Kidney (tissue), 22 donors: ENCODE data around the gene CCDC34. TPM values are rescaled to one million over a fixed set of nuclear protein-coding genes. Genes with fewer than 3 reads are reported as not detected.

ENCODE experiments used
- DNase-seq, 5 donors: peaks; one replicate each; pipeline ENCODE4 v3.0.0-alpha.2; 2013 to 2020
- FAIRE-seq: peaks from 2 replicates; lab custom pipeline; 2012; peaks lifted over from hg19 to GRCh38; lab: Jason Lieb, UNC
- H3K27ac ChIP-seq, 2 donors: one replicate each; pipeline ENCODE4 v1.7.0; 2013; ENCODE audit warnings: low read depth in 2 of 2, low read length in 2 of 2, inconsistent platforms in 1 of 2
- H3K27me3 ChIP-seq: one replicate; pipeline ENCODE4 v1.7.1; 2013; ENCODE audit warnings: low read length, inconsistent platforms; ENCODE audit not compliant: control insufficient read depth, insufficient read depth
- H3K36me3 ChIP-seq, 3 donors: one replicate each; pipeline versions ENCODE4 v1.7.0 to v1.7.1; 2013; ENCODE audit warnings: low read length in 3 of 3, control low read depth in 1 of 3, inconsistent platforms in 1 of 3; ENCODE audit not compliant: insufficient read depth in 3 of 3, control insufficient read depth in 2 of 3
- H3K4me1 ChIP-seq, 3 donors: one replicate each; pipeline versions ENCODE4 v1.7.0 to v1.7.1; 2013; ENCODE audit warnings: low read length in 3 of 3, inconsistent platforms in 1 of 3, low read depth in 1 of 3; ENCODE audit not compliant: control insufficient read depth in 2 of 3, insufficient read depth in 2 of 3
- H3K4me3 ChIP-seq, 3 donors: one replicate each; pipeline versions ENCODE4 v1.7.0 to v1.8.1; 2013; ENCODE audit warnings: low read length in 3 of 3, control low read depth in 1 of 3, inconsistent platforms in 1 of 3
- H3K9ac ChIP-seq, 3 donors: one replicate each; pipeline versions ENCODE4 v1.7.0 to v1.7.1; 2013; ENCODE audit warnings: low read length in 3 of 3, control low read depth in 1 of 3, inconsistent platforms in 1 of 3
- H3K9me3 ChIP-seq, 3 donors: one replicate each; pipeline versions ENCODE4 v1.7.0 to v1.7.1; 2013; ENCODE audit warnings: low read length in 3 of 3, control low read depth in 1 of 3, inconsistent platforms in 1 of 3; ENCODE audit not compliant: control insufficient read depth in 2 of 3, insufficient read depth in 1 of 3
- CTCF ChIP-seq: IDR thresholded peaks from 3 replicates; pipeline ENCODE4 v1.5.1; 2012; ENCODE audit warnings: mild to moderate bottlenecking, moderate library complexity, borderline replicate concordance; ENCODE audit not compliant: insufficient read depth; ENCODE audit errors: extremely low read depth
- intact Hi-C: fragments of 100-400 bp; cut with DNase I; formaldehyde crosslinking; loops from one replicate; pipeline ENCODE4 v1.11.1; 2022
- long read RNA-seq, 10 donors: library from polyadenylated mRNA in 1 of 10; unstranded in 1 of 10; transcript quantifications; one replicate each; pipeline ENCODE4 v2.0.0 and lab custom pipeline, GENCODE V29; 2021 to 2026
- polyA plus RNA-seq: library from polyadenylated mRNA; stranded (reverse); fragments of 350-450 nt; fragmentation: Illumina TruSeq; extraction: RNeasy Lipid Tissue Mini Kit (QIAGEN cat#74804); gene quantifications from one replicate; pipeline ENCODE4 v1.2.3, GENCODE V29; 2014; ENCODE audit warnings: low read depth, low replicate concordance; ENCODE audit not compliant: insufficient read depth
- total RNA-seq: library from RNA; stranded (reverse); fragmentation: NEBNext Ultra II Directional; extraction: Animal tissue kit (Norgen Biotek cat#: 25700); gene quantifications from one replicate; pipeline ENCODE4 v1.2.1, GENCODE V29; 2021
- donor health status: control.
- donor health status: control.
- donor health status: control.
- donor health status: control.
- donor health status: control.
- donor health status: DM: yes; HTN: yes; CAD: no.
- donor health status: Normal renal cell carcinoma (clear cell type).

Gene CCDC34
- total RNA-seq (5.4 TPM), polyA plus RNA-seq (6.0 TPM)
- long read RNA-seq, donor 1, transcript CCDC34-201 (3 exons, 2,109 nt) = major isoform, 14 of 14 reads
- long read RNA-seq, donor 1, partial matches to known transcripts = 0 of 14 reads
- long read RNA-seq, donor 1, other reads (novel, unspliced or antisense) = 0 of 14 reads
- long read RNA-seq, donor 2, transcript CCDC34-201 (3 exons, 2,109 nt) = major isoform, 9 of 19 reads
- long read RNA-seq, donor 2, partial matches to known transcripts = 7 of 19 reads
- long read RNA-seq, donor 2, other reads (novel, unspliced or antisense) = 0 of 19 reads
- long read RNA-seq, donor 3, transcript CCDC34-201 (3 exons, 2,109 nt) = major isoform, 10 of 20 reads
- long read RNA-seq, donor 3, partial matches to known transcripts = 6 of 20 reads
- long read RNA-seq, donor 3, other reads (novel, unspliced or antisense) = 0 of 20 reads
- long read RNA-seq, donor 4, transcript CCDC34-202 (6 exons, 2,103 nt) = major isoform, 8 of 18 reads
- long read RNA-seq, donor 4, transcript CCDC34-201 (3 exons, 2,109 nt) = minor isoform, 5 of 18 reads
- long read RNA-seq, donor 4, partial matches to known transcripts = 5 of 18 reads
- long read RNA-seq, donor 4, other reads (novel, unspliced or antisense) = 0 of 18 reads
- long read RNA-seq, donor 5 = 0 reads
- long read RNA-seq, donor 6, transcript CCDC34-201 (3 exons, 2,109 nt) = major isoform, 9 of 11 reads
- long read RNA-seq, donor 6, partial matches to known transcripts = 0 of 11 reads
- long read RNA-seq, donor 6, other reads (novel, unspliced or antisense) = 0 of 11 reads
- long read RNA-seq, donor 7, transcript CCDC34-201 (3 exons, 2,109 nt) = major isoform, 5 of 8 reads
- long read RNA-seq, donor 7, partial matches to known transcripts = 2 of 8 reads
- long read RNA-seq, donor 7, other reads (novel, unspliced or antisense) = 0 of 8 reads
- long read RNA-seq, donor 8, transcript CCDC34-201 (3 exons, 2,109 nt) = major isoform, 15 of 15 reads
- long read RNA-seq, donor 8, partial matches to known transcripts = 0 of 15 reads
- long read RNA-seq, donor 8, other reads (novel, unspliced or antisense) = 0 of 15 reads
- long read RNA-seq, donor 9, transcript CCDC34-201 (3 exons, 2,109 nt) = major isoform, 5 of 10 reads
- long read RNA-seq, donor 9, transcript CCDC34-202 (6 exons, 2,103 nt) = major isoform, 5 of 10 reads
- long read RNA-seq, donor 9, partial matches to known transcripts = 0 of 10 reads
- long read RNA-seq, donor 9, other reads (novel, unspliced or antisense) = 0 of 10 reads
- long read RNA-seq, donor 10, transcript CCDC34-201 (3 exons, 2,109 nt) = major isoform, 12 of 19 reads
- long read RNA-seq, donor 10, partial matches to known transcripts = 5 of 19 reads
- long read RNA-seq, donor 10, other reads (novel, unspliced or antisense) = 0 of 19 reads

DNA sequence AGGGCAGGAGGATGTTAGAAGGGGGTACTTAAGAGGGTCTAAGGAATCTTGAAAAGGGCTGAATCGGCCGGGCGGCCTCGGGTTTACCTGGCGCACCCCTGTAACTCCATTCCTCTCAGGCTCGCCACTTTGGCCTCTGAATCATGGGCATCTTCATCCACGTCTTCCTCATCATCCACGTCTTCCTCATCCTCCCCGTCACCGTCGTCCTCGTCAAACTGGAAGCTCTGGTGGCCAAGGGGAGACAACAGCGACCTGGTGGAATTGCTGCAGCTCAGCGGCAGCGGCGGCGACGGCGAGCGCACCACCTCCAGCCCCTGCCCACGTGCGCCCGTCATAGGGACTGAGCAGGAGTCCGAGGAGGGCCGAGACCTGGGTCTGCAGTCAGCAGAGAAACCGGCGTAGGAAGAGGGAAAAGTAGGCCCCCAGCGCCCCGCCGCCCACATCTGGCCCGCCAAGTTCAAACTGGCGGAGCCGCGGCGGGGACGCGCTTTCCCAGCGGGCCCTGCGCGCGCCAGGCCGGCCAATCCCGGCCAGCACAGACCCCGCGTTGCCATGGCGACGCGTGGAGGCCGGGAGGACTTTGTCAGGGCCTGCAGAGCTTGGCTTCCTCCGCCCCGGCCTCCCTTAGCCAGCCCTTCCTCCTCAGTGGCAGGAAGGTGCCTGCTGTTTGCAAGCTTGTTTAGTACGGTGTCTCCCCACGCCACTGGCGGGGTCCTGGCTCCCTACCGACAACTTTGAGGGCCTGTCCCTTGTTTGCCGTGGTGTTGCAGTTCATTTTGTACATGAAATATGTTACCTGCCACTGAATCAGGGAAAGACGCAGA, at the start of gene CCDC34:
CCDC34 (minus strand) TSS at position 467 of the 827 bp plus-strand sequence; CDS start at position 446, 21 bp downstream.
- Histone ChIP-seq H3K9me3 (no peaks in the 10 kb centered on the region), H3K4me3 (peak within 1 kb of the TSS; percentile 77 to 93 (median 85)), H3K27ac (peak within 1 kb of the TSS in 1 of 2 donors; percentile 44), H3K36me3 (peaks cover 0 to 6% (median 0%) of the 10 kb centered on the region in 3 donors), H3K4me1 (peaks cover 4 to 14% (median 13%) of the 10 kb centered on the region in 3 donors), H3K9ac (peak within 1 kb of the TSS; percentile 55 to 87 (median 83)), H3K27me3 (no peaks in the 10 kb centered on the region)
- DNase-seq (peak; percentile 94 to 99 (median 97)), FAIRE-seq (no peak)
- intact Hi-C loops = no loop called here
- TF ChIP-seq CTCF = no peak

DNA sequence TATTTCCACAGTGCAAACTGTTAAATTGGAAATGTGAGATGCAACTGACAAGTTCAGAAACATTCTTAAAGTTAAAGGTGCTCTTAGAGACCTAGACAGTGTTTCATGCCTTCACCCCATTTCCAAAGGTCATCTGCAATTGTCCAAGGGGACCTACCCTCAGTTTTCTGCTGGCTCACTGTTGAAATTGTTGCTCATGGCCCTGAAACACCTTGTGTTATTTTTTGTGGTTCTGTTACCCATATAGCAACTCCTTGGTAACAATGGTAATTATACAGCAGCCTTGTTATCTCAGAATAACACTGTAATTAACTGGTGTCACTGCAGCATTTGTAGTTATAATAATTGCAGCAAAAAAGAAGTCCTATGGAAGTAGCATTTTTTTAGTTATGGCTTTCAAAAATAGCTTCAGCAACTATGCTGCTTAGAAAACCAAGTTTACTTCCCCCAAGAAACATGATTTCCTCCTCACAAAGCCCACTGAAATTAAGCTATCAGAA, 49.2 kb upstream of the CCDC34 start:
- Histone ChIP-seq H3K27me3 (no peaks in the 10 kb centered on the region), H3K9me3 (no peaks in the 10 kb centered on the region), H3K4me1 (peaks cover 0 to 3% (median 3%) of the 10 kb centered on the region in 3 donors), H3K27ac (no peak overlapping the region), H3K4me3 (no peak overlapping the region), H3K36me3 (no peaks in the 10 kb centered on the region), H3K9ac (no peak overlapping the region)
- intact Hi-C loops = no loop called here
- DNase-seq = no peak
- TF ChIP-seq CTCF = no peak
- no peak for FAIRE-seq

DNA sequence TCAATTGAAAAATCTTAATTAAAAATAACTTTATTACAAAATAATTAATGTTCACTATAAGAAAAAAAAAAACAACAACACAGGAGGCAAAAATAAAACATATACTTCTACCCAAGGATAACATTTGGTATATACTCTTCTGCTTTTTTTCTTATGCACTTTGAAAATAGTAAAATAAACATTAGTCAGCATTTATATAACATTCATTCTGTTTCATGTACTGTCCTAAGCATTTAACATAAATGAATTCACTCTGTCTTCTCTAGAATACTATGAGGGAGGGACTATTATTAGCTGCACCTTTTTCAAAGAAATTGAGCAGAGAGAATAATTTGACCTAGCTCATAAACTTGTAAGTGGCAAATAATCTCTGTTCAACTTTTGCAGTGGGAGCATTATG, 48.3 kb upstream of the CCDC34 start:
- Histone ChIP-seq H3K4me3 (no peak overlapping the region), H3K36me3 (no peaks in the 10 kb centered on the region), H3K27me3 (no peaks in the 10 kb centered on the region), H3K9ac (no peak overlapping the region), H3K4me1 (peaks cover 0 to 3% (median 3%) of the 10 kb centered on the region in 3 donors), H3K9me3 (no peaks in the 10 kb centered on the region), H3K27ac (no peak overlapping the region)
- TF ChIP-seq CTCF = no peak
- intact Hi-C loops = no loop called here
- FAIRE-seq (peak; percentile 44), DNase-seq (no peak)
